GM18858 (cell line): ENCODE measurements around the gene BCL2.

ENCODE experiments used
- ATAC-seq: cut with Tn5 transposase; IDR thresholded peaks from one replicate; pipeline ENCODE4 v1.9.1; 2021; ENCODE audit not compliant: unreplicated experiment

BCL2 gene

GRCh38 chr18:63099091-63099840 is 220.3 kb downstream of the BCL2 start:
- no peak for ATAC-seq

- peak; percentile 60 for ATAC-seq
Observed at GRCh38 chr18:63098018-63098981, 221.3 kb downstream of the BCL2 start.

GRCh38 chr18:63097178-63097577 is 222.4 kb downstream of the BCL2 start:
- ATAC-seq = no peak

GRCh38 chr18:63096327-63096874 is 223.2 kb downstream of the BCL2 start:
- no peak for ATAC-seq

GRCh38 chr18:63095768-63096167 is 223.8 kb downstream of the BCL2 start:
- ATAC-seq = no peak

- ATAC-seq = no peak
Observed at GRCh38 chr18:63091671-63092364, 227.8 kb downstream of the BCL2 start.

- no peak for ATAC-seq
Observed at GRCh38 chr18:63090334-63090733, 229.2 kb downstream of the BCL2 start.

GRCh38 chr18:63089041-63089440 is 230.5 kb downstream of the BCL2 start:
- no peak for ATAC-seq

- ATAC-seq = no peak
Observed at GRCh38 chr18:63088262-63088661, 231.3 kb downstream of the BCL2 start.

- no peak for ATAC-seq
Observed at GRCh38 chr18:63087421-63088230, 231.9 kb downstream of the BCL2 start.

- no peak for ATAC-seq
Observed at GRCh38 chr18:63085611-63086010, 234.0 kb downstream of the BCL2 start.

GRCh38 chr18:63084219-63084618 is 235.3 kb downstream of the BCL2 start:
- ATAC-seq = no peak

- no peak for ATAC-seq
Observed at GRCh38 chr18:63083555-63083954, 236.0 kb downstream of the BCL2 start.

- no peak for ATAC-seq
Observed at GRCh38 chr18:63083020-63083531, 236.5 kb downstream of the BCL2 start.

- ATAC-seq = no peak
Observed at GRCh38 chr18:63082366-63083019, 237.1 kb downstream of the BCL2 start.

GRCh38 chr18:63079114-63079513 is 240.5 kb downstream of the BCL2 start:
- ATAC-seq = peak; percentile 27

- peak; percentile 94 for ATAC-seq
Observed at GRCh38 chr18:63078471-63078870, 241.1 kb downstream of the BCL2 start.

- ATAC-seq = no peak
Observed at GRCh38 chr18:63074981-63075404, 244.6 kb downstream of the BCL2 start.

- ATAC-seq = peak; percentile 32
Observed at GRCh38 chr18:63073481-63073880, 246.1 kb downstream of the BCL2 start.
